Lower leg skin (tissue), 4 donors: ENCODE data around the gene POLD3. TPM values are rescaled to one million over a fixed set of nuclear protein-coding genes. Genes with fewer than 3 reads are reported as not detected.

Experiments used
- DNase-seq, 2 donors: peaks; one replicate each; pipeline ENCODE4 v3.0.0-alpha.2; 2019; ENCODE audit warnings: low spot score in 2 of 2
- H3K4me3 ChIP-seq: fragments of 200-600 bp; sonication (generic); 2 replicates; pipeline ENCODE4 v1.5.1; 2017; ENCODE audit warnings: mild to moderate bottlenecking, low read depth; ENCODE audit not compliant: poor library complexity, severe bottlenecking
- POLR2A ChIP-seq, 2 donors: fragments of 450-650 bp; IDR thresholded peaks; one replicate each; pipeline ENCODE4 v1.6.1; 2016 to 2017; ENCODE audit warnings: antibody characterized with exemption in 2 of 2, mild to moderate bottlenecking in 1 of 2, moderate library complexity in 1 of 2
- WGBS, 2 donors: methylation state at CpG; one replicate each; pipeline ENCODE4 v1.1.5; 2018; 5-methylcytosine and 5-hydroxymethylcytosine counted together
- intact Hi-C: fragments of 100-400 bp; cut with DNase I; formaldehyde crosslinking; loops from one replicate; pipeline ENCODE4 v1.15.0; 2023; ENCODE audit warnings: low total_unique reads
- total RNA-seq, 4 donors: library from RNA; depleted of rRNA; stranded (reverse); fragments of >200 nt; gene quantifications; one replicate each; pipeline ENCODE4 v1.1.0, GENCODE V29; 2016
- TF ChIP-seq, protein P1 (sequence below), 3 donors: fragments of 450-650 bp; IDR thresholded peaks; one replicate each; pipeline ENCODE4 v1.5.1; 2016; ENCODE audit warnings: antibody characterized with exemption in 3 of 3, mild to moderate bottlenecking in 3 of 3, moderate library complexity in 2 of 3

Gene POLD3
- total RNA-seq, 4 donors from 2014 or later: 7.0 to 18.8 (median 9.4) TPM

DNA sequence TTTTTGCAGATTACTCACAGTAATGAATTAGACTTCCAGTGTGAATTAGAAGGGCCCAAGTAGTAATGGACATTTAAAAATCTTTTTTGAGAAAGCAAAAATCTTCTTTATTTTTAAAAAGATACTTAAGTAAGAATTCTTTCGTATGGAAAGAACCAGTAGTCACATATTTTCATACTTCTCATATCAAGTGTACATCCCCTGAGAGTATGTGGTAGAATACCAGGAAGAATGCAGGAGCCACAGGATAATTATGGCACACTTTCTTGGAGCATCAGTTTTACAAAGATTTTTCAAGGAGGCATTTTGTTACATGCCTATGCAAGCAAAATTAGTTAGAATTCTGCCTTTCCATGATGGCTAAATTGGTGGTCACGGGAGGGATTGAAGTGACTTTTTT is 28.1 kb downstream of the POLD3 start:
- WGBS, 2 donors: 91 to 92% methylated on average over 2 of the region's 2 CpGs
- TF ChIP-seq POLR2A (IDR thresholded peaks at IDR 0.05): no peak
- TF ChIP-seq, protein P1, sequence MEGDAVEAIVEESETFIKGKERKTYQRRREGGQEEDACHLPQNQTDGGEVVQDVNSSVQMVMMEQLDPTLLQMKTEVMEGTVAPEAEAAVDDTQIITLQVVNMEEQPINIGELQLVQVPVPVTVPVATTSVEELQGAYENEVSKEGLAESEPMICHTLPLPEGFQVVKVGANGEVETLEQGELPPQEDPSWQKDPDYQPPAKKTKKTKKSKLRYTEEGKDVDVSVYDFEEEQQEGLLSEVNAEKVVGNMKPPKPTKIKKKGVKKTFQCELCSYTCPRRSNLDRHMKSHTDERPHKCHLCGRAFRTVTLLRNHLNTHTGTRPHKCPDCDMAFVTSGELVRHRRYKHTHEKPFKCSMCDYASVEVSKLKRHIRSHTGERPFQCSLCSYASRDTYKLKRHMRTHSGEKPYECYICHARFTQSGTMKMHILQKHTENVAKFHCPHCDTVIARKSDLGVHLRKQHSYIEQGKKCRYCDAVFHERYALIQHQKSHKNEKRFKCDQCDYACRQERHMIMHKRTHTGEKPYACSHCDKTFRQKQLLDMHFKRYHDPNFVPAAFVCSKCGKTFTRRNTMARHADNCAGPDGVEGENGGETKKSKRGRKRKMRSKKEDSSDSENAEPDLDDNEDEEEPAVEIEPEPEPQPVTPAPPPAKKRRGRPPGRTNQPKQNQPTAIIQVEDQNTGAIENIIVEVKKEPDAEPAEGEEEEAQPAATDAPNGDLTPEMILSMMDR (IDR thresholded peaks at IDR 0.05): no peak
- intact Hi-C loops: no loop called here
- no peak overlapping the region for H3K4me3 ChIP-seq
- DNase-seq: no peak

DNA sequence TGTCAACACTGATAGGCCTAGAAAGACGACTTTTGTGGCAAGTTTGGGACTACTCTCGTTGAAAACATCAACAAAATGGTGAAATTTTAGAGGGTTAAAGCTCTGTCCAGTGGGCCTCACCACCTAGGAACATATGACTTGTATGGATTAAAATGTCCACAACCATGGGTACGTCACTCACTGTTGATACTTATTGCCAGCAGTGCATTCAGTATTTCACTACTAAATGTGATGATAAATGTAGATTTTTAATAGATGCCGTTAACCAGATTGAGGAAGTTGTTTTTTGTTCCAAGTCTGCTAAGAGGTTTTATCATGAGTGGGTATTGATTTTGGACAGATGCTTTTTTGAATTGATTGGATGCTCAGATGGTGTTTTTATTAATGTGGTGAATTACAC is 33.7 kb downstream of the POLD3 start:
- TF ChIP-seq POLR2A (IDR thresholded peaks at IDR 0.05): no peak
- TF ChIP-seq, protein P1 (IDR thresholded peaks at IDR 0.05): no peak
- DNase-seq: no peak
- no peak overlapping the region for H3K4me3 ChIP-seq
- intact Hi-C loops: no loop called here
- 96% methylated on average over 4 of the region's 4 CpGs for WGBS, 2 donors

DNA sequence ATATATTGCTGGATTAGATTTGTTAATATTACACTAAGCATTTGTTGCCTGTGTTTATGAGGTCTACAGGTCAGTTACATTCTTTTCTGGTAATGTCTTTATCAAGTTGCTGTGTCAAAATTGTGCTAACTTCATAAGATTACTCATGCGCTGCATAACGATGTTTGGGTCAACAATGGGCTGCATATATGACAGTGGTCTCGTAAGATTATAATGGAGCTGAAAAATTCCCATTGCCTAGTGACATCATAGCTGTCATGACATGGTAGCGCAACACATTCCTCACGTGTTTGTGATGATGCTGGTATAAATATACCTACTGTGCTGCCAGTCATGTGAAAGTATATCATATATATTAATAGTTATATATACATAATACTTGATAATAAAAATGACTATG is 34.2 kb downstream of the POLD3 start:
- no peak for TF ChIP-seq POLR2A (IDR thresholded peaks at IDR 0.05)
- TF ChIP-seq, protein P1 (IDR thresholded peaks at IDR 0.05): no peak
- H3K4me3 ChIP-seq: no peak overlapping the region
- WGBS, 2 donors: 95% methylated on average over 5 of the region's 5 CpGs
- DNase-seq: no peak
- intact Hi-C loops: no loop called here

DNA sequence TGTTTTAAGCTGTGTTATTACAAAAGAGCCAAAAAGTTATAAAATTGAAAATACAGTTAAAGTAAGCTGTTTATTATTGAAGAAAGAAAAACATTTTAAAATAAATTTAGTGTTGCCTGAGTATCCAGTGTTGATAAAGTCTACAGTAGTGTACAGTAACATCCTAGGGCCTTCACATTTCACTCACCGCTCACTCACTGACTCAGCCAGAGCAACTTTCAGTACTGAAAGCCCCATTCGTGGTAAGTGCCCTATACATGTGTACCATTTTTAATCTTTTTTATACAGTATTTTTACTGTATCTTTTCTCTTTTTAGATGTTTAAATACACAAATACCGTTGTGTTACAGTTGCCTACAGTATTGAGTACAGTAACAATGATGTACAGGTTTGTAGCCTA is 35.0 kb downstream of the POLD3 start:
- DNase-seq: no peak
- WGBS, 2 donors: 95 to 97% methylated on average over 3 of the region's 3 CpGs
- TF ChIP-seq POLR2A (IDR thresholded peaks at IDR 0.05): no peak
- TF ChIP-seq, protein P1 (IDR thresholded peaks at IDR 0.05): no peak
- H3K4me3 ChIP-seq: no peak overlapping the region
- intact Hi-C loops: no loop called here

DNA sequence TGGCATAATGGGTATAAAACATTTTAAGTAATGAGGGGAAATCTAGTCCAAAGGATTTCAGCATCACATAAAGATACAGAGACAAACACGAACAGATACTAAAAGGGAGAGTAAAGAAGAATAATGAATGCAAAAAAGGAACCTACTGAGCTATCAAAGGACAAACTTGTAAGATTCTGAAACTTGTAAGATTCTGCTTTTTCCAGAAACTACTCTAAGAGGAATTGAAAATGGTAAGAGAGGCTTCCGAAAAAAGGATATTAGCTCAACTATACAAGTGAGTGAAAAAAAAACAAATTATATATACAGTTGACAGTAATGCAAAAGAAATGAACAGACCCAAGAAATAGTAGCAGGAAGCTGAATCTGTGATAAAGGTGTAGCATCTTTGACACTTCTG is 37.7 kb downstream of the POLD3 start:
- 58 to 65% methylated on average over 2 of the region's 2 CpGs for WGBS, 2 donors
- no peak for DNase-seq
- intact Hi-C loops: loop anchor here (10.0 kb wide), 1 partner anchor 95 kb away; no protein-coding TSS in a partner anchor
- TF ChIP-seq, protein P1 (IDR thresholded peaks at IDR 0.05): no peak
- no peak for TF ChIP-seq POLR2A (IDR thresholded peaks at IDR 0.05)
- H3K4me3 ChIP-seq: no peak overlapping the region
